HG03280 (cell line): ENCODE data around the gene DDN.

Source experiments
- ATAC-seq: cut with Tn5 transposase; IDR thresholded peaks from one replicate; pipeline ENCODE4 v1.9.1; 2021; ENCODE audit warnings: mild to moderate bottlenecking, moderate library complexity; ENCODE audit not compliant: unreplicated experiment

Gene DDN

DNA sequence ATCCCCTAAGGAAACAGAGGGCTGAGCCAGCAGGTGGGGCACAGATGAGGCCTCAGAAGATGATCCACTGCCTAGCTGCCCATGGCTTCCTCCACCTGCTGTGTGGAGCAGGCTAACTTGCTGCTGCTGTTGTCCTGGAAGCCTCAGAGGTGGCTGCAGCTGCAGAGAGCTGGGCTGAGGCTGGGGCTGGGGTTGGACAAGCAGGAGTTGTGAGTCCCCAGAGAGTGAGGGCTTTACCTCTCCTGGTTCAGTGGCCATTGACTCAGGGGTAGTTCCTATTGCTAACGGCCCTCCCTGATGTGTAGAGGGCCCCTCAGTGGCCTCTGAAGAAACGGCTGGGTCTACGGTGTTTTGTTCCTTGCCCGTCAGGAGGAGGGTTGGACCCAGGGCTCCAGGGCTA is 33.1 kb upstream of the DDN start:
- ATAC-seq, result no peak

DNA sequence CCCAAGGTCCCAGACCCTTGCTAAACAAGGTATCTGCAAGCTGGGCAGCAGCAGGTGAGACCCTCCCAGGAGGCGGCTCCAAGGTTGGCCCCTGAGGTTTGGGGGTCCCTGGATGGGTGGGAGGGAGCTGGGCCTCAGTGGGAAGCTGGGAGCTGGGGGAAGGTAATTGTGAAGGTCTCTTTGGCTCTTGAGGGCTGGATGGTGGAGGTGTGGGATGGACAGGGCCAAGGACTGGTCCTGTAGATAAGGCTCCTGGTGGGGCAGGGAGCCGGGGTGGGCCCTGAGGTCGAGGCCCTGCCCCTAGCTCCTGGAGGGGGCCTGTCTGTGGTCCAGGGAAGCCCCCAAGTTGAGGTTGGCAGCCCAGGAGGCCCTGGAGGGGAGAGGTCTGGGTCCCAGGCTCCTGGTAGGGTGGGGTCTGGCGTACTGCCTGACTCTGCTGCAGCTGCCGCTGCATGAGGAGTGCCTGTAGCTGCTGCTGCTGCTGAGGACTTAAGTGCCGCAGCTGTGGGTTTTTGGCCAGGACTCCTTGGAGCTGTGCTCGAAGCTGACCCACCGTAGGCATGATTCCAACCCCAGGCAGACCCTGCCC is 32.5 kb upstream of the DDN start:
- ATAC-seq, result no peak

DNA sequence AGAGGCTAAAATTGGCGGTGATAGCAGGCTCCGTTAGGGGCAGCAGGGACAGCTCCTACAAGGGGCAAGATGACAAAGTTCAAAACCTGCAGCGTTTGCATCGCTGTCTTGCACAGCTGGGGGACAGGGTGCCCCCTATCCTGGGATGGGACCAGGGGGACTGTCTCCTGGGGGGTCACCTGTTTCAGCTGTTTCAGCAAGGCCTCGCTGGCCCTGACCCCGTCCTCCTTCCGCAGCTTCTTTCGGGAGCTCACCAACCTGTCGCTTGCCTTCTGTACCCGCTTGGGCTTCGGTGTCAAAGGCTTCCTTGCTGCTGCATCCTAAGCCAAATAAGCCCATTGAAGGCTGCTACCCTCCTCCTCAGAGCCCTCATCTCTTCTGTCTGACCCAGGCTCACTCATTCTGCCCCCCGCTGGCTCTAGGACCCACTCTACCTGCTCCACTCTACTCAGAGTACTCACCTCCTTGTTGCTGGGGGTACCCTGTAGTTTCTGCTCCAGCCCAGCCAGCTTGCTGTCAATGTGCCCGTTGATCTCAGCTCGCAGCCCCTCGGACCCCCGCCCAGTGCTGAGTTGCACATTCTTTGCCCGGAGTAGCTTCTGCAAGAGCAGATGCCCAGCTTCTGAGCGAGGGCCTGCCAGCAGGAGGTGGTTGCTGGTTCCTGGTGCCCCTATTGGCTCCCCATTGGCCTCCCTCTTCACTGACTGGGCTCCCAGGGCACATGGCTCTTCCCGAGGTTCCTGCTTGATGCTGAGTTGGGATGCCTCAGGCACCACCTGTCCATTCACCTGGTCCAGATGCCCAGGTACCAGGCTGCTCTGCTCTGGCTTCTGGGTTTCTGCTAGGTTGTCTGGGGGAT is 31.8 kb upstream of the DDN start:
- no peak for ATAC-seq

DNA sequence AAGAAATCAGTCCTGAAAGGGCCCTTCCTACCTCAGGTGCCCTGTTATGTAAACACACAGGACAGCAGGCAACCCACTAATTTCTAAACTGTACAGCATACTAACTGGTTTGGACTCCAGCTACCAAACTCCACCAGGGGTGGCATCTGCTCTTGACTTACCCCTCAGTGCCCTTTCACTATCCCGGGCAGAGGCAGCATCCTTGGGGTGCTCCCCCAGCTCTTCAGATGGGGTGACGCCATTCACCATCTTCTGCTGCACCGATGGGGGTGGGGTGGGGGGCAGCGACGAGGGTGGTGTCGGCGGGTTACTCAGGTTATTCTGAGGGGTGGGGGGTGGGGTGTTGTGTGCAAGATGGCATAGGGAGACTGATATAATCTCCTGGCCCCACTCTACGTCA is 30.9 kb upstream of the DDN start:
- ATAC-seq, result no peak

DNA sequence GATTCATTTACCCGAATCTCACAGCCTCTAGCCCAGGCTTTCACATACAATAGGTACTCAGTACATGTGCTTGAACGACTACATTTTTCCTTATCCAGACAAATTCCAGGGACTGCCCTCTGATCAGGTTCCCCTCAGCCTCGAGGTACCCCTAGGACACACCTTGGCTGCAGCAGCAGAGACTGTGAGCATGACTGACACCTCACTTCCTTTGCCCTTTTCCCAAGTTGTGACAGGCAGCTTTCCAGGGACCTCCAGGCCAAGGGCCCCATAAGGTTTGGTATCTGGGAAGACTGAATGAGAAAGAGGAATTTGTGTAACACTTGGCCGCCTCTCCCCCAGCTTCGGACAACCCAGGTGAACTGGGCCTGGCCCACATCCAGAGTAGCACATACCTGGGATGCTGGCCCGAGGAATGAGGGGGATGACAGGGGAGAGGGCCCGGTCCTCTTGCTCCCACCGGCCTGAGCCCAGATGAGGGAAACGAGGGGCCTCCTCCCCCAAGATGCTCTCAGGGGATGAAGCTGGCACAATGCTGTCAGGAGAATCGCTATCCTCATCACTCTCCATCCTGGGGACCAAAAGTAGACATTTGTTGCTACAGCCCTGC is 29.6 kb upstream of the DDN start:
- no peak for ATAC-seq

DNA sequence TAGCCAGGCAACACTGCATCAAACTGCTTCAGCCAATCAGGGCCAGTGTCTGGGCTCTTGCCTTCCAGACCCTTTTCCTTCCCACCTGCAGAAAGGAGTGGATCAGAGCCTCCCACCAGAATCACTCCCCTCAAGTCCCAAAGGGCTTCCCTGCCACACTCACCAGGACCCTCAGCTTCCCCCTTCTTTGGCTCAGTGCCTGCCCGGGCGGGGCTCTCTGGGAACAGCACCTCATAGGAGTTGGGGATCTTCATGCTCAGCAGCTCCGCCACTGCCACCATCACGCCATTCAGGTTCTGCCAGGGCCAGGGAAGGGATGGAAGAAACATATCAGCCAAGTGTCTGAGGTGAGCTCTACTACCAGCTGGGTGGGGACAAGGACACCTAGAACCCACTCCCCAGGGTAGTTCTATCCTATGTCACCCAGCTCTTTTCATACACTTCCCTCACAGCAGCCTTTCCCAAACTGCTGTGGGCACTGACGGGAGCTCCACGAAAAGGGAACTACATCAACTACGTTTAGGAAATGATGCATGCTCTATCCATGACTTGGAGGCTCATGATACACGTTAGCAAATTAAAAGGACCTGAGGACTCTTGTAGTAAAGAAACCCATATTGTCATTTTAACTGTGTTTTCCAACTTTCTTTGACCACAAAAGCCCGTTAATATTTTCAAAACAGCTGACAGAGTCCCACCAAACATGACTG is 28.8 kb upstream of the DDN start:
- ATAC-seq, result no peak

DNA sequence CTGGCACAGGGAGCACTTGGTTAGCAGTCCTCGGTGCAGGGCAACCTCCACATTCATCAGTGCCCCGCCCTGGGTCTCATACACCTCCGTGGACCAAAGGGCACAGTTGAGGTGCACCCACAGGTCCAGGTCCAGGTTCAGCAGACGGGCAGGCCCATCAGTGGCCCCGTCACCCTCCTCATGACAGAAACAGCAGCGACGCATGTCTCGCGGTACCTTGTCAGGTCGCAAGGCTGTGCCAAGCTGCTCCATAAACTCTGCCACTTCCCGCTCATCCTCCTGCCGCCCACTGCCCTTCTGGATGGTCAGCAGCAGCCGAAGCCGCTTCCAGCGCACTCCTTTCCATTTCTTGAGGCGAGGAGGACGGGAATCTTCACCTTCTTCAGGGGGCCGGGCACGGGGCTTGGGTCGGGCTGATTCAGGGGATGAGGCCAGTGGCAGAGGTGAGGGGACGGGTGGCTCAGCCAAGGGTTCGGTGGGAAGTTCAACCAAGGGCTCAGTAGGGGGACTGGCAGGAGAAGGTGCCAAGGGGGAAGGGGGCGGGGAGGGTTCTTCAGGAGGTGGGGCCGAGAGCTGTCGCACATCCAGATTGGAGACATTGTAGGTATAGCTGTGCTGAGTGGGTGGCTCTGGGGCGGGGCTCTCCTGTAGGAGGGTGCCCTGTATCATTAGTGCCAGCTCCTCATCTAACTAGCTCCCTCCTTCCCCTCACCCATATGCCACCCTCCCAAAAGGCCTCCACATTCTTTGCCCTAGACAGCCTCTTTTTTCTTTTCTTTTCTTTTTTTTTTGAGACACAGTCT is 27.7 kb upstream of the DDN start:
- ATAC-seq, result no peak

DNA sequence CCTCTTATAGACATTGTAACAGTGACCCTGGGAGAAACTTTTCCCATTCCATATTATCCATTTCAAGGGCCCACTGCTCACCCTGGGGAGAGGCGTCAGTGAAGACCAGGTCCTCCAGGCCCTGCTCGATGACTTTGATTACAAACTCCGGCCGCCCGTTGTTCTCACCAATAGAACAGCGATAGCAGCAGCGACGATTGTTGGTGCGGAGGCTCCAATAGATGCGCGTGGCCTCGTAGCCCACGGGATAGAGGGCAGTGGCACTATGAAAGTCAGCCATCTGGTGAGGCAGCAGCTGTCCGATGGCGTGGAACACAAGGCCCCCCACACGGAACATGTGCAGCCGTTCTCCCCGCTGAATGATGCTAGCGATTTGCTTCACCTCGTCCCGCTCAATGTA is 26.9 kb upstream of the DDN start:
- ATAC-seq, result no peak

DNA sequence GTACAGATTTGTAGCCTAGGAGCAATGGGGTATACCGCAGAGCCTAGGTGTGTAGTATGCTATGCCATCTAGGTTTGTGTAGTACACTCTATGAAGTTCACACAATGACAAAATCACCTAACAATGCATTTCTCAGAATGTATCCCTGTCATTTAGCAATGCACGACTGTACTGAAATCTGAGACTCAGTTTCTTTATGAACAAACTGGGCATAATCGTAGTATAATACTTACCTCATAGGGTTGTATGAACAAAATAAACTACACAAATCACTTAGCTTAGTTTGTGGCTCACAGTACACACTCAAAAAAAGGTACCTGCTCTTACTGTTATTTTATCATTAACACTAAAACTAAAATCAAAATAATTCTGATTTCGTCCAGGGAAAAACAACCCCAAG is 26.3 kb upstream of the DDN start:
- no peak for ATAC-seq

DNA sequence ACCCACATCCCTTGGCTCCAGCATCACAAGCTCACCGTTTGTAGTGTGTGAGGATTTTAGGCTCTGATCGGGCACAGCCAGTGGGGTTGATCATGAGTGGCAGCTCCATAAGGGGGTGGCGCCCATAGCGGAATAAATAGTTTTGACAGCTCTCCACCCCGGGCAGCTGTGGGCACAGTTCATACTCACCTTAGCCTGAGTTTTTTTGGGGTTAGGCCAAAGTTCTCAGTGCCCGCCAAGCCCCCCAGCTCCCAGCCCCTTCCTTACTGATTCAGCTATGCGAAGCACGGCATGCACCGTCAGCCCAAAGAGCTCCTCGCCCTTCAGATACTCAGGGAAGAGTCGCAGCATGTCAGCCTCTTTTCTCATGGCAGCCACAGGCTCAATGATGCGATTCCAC is 25.4 kb upstream of the DDN start:
- ATAC-seq, result no peak

DNA sequence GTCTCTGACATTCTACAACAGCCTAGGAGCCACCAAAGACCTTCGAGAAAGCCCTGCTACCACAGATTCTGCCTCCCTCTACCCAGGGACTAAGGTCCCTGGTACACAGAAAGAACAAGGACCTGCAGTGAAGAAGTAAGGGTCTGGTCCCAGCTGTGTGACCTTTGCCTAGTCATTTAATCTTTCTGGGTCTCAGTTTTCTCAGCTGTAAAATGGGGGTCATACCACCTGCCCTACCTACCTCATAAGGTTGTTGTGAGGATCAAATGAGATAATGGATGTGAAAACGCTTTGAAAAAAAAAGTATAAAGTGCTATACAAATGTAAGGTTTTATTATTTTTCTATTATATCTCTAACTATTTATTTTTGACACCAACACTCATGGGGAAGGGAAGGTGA is 24.6 kb upstream of the DDN start:
- ATAC-seq, result no peak

DNA sequence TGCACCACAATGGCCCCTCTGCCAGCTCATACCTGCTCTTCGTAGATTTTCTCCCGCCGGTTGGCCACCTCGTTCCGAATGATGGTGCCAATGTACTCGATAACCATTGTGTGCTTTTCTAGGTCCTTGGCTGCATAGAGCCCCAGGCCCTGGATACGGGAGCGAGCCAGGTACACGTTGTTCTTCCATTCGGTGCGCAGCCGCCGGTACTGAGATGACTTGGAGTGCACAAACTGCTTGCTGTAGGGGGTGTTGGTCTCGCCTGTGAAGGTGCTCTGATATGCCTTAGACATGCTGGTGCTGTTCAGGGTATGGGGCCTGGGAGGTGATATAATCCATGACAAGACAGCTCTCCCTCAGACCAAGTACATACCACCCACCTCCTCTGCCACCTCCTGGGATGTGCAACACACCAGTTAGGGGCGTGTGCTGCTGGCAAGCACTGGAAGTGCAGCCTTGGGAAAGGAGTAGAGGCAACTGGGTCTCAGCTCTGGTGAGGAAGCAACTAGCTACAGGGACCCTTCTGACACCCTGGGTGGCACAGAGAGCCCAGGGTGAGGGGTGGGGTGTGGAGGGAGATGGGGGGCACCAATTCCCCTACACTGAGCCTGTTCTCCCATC is 23.5 kb upstream of the DDN start:
- no peak for ATAC-seq

DNA sequence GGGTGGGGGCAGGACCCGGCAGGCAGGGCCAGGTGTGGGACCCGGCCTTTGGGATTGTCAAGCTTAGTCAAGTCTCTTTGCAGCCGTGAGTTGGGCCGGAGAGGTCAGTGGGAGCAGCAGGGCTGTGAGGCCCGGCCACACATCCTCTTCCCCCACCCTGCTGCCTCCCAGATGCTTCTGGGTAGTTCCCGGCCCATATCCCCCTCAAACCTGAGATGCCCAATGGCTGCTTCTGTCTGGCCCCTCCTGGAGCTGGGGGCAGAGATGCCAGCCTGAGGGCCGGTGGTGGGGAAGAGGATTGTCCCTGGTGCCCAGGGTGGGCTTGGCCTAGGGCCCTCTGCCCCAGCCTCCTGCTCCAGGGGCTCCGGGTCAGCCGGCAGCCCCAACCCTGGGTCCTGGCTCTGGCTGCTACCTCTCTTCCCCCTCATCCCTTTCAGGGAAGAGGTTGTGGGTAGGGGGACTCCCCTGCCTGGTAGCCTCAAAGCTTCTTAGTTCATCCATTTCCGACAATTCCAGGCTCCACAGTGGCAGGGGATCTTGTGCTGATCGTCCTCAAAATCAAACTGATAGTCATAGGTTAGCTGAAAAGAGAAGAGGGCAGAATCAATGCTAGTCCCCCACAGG is 22.2 kb upstream of the DDN start:
- no peak for ATAC-seq

DNA sequence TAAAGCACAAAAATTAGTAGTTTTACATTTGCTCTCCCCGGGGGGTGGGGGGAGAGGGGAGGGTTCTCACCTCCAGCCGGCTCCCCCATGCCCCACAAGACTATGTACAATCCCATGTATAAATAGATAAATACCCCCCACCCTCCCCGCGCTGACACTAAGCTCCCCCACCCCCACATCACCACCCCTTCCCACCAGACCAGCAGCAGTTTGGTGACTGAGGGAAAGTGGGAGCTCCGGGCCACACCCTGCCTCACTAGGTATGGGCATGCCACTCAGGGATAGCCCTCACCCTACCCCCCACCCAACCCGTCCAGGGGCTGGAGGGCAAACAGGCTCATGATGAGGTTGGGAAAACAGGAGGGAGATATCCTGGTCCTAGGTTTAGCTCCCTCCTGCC is 21.3 kb upstream of the DDN start:
- ATAC-seq, result no peak

DNA sequence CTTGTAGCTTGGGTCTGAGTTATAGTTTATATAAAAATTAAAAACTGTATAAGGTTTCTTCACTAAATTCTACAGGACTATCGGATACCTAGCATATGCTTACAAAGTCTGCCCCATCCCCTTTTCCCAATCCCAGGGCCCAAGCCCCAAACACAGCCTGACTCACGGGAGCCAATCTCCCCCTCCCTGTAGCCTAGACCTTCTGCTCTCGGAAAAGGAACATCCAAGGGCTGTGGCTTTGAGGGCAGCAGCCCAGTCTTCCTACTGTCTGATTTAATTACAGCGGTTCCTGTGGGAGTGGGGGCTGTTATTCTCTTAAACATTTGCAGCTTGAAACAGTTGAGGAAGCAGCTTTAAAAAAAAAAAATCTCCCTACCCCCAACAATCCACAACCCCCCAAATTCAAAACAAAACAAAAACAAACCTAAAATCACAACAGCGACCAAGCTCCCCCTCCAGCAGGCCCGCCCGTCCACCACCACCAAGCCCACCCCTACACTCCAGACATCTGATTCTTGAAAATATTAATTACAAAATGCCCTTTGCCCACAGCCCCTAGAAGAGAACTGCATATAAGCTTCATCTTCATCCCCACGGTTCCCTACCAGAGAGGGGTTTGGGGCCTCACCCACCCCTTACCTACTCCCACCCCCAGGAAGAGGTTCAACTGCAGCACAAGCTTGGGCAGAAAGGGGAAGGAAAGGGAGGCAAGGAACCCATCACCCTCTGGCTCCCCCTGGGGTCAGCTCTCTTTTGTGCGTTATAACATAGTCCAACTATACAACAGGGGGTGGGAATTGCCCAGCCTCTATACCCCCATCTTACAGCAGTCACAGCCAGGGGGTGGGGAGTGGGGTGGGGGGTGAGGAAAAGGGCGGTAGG is 20.5 kb upstream of the DDN start:
- ATAC-seq, result no peak

DNA sequence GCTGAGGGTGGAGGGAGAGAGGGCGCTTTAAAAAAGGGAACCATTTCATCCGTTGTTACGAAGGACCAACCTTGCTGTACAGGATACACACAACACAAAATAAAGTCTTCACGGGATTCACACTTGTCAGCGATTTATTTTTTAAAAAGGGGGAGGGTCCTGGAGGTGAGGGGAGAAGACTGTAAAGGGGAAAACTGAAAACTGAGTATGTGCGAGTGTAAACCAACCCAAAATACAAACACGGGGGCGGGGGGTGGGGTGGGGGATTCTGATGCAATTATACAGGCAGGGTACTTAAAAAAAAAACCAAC is 19.9 kb upstream of the DDN start:
- ATAC-seq, result no peak

DNA sequence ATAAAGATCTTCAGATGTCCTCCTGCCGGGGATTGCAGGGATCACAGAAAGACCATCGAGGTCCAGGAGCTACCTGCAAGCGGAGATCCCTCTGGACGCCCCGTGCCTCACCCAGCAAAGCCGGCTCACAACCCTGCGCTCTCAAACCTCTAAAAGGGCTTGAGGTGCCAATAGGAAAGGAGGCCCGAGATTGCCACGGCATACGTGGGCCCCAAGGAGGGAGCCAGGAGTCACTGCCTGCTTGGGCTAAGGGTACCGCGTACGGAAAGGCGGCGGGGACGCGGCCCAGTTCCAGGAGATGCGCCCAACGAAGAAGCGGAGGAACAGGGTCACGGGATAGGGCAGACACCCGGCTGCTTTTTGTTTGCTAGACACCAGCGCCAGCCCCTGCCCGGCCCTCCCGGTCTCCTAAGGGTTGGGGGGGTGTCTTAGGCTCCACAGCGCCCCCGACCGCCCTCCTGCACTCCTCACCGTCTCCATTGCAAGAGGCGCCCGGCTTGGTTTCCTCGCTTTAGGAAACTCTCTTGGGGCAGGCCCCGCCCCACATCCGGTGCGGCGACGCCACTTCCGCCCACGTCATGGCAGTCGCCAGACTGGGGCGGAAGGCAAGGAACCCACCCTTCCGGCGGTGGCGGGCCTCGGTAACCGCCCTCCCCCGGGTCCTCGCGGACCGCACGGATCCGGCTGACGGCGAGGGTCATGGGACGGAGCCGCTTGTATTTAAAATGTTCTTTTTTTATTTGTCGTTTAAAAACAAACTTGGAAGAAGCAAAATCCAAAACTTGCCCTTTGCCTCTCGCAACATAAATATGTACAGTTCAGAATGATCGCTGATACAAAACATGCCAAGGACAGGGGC is 19.3 kb upstream of the DDN start, which contains the start of gene PRKAG1:
Gene PRKAG1, minus strand, starts transcription at position 516 of the 859 bp plus-strand sequence. Its CDS starts 36 bp downstream, at position 480.
- peak; percentile 91 for ATAC-seq

DNA sequence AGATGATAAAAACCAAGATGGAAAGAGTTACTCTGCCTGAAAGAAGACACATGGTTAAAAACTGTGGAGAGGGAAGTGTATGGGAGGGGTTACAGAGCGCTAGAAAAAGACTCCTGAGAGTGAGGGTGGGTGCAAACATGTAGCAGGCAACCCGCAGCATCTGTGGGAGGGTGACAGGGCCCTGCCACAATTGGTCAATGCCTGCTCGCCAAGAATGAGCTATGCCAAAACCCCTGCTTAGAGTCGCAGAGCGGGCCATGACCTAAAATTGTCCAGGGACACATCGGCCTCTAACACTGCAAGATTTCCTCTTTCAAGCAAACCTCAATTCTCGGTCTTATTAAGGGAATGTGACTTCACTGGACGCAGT is 18.7 kb upstream of the DDN start:
- ATAC-seq, result peak; percentile 9
